Stimulated activated CD4-positive, alpha-beta T cell treated with anti-CD3 and anti-CD28 coated beads, Interleukin-1b, Interleukin-23, amount 100 ng/mL, for 1 hour (primary cell): ENCODE measurements around the gene ERN1.

Source experiments
- DNase-seq, 2 donors: peaks; one replicate each; pipeline ENCODE4 v3.0.0-alpha.2; 2020; ENCODE audit warnings: low read depth in 2 of 2

Gene ERN1

DNA sequence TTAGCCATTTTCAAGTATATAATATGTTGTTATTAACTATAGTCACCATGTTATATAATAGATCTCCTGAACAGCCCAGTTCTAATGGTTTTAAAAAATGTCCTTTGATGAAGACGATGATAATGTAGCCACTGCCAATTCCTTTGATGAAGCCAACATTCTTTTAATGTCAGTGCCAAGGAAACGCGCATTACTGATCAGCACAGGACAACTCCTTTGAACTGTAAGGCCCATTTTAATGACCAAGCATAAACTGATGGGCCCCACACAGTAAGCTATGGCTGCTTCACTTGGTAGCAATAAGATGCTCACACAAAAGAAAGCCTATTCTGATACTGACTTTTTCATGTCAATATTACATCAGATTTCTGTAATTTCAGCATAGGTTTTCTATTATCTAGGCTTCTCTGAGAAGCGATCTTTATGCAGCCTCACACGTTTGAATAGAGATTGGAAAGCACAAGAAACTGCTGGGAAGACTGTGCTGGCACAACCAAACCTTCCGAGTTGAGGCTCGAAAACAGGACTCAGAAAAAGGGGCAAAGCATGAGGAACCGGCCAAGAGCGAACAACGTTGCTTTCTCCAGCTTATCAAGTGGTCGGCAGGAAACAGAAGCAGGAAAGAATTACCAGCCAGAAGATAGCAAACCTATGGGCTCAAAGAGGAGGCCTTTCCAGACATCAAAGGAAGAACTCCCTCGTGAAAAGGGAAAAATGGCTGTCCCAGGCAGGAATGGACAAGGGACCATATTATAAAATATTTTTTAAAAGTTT is 19.4 kb downstream of the ERN1 start:
- no peak for DNase-seq

DNA sequence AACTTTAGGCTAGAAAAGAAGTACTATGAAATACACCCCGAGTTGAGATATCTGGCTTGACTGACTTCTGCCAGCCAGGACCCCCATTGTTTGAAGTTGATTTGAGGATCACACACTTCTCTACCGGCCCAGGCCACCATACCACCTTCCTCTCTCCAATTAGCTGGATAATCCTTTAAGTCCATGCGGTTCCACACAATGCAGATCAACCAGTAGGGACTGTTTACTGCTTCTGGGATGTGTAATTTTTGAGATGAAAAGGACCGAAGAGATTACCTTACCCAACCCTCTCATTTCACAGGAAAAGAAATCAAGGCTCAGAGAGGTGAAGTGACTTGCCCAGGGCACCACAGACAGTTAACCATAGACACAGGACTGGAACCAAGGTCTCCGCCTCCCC is 20.5 kb downstream of the ERN1 start:
- DNase-seq = no peak

DNA sequence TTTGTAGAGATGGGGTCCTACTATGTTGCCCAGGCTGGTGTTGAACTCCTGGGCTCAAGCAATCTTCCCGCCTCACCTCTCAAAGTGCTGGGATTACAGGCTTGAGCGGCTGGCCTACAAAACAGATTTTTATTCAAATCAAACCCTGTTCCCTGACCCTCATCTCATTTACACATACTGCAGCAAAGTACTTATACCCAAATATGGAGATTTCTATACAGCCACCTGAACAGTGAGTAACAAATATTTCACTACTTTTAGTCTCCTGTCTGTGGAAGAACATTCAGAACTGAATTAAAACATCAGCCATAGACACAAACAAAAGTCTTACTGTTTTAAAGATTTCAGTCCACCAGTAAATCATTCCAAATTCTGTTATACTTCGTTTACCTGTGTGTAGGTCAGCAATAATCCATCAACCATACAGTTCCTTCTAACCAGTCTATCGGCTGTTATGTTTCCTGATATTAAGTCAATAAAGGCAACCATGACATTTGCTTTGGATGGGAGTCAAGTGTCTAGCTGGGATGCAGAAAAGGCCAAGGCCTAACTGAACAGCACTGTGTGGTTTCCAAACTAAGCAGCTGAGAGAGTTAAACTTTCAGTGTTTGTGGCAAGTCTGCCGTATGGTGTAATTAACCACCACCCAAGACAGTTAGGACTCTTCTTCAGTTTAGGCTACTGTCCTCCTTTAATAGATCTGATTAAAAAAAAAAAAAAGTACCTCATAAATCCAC is 22.3 kb downstream of the ERN1 start:
- no peak for DNase-seq

DNA sequence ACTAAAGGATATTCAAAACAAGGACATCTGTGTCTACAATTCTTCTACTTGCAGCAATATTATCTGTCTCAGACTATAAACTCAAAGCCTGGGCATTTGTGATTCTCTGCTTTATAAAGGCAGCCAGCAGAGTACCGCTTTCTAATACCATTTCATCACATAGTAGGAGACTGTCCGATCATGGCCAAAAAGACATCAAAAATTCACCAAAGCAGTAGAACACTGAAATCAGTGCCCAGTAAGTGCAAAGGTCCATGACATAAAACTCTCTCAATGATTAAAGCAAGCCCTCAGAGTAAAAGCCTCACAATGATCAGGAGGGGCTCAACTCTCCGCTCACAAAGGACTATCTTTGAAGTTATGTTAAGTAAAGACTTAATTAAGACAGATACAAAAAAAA is 23.0 kb downstream of the ERN1 start:
- DNase-seq = no peak

DNA sequence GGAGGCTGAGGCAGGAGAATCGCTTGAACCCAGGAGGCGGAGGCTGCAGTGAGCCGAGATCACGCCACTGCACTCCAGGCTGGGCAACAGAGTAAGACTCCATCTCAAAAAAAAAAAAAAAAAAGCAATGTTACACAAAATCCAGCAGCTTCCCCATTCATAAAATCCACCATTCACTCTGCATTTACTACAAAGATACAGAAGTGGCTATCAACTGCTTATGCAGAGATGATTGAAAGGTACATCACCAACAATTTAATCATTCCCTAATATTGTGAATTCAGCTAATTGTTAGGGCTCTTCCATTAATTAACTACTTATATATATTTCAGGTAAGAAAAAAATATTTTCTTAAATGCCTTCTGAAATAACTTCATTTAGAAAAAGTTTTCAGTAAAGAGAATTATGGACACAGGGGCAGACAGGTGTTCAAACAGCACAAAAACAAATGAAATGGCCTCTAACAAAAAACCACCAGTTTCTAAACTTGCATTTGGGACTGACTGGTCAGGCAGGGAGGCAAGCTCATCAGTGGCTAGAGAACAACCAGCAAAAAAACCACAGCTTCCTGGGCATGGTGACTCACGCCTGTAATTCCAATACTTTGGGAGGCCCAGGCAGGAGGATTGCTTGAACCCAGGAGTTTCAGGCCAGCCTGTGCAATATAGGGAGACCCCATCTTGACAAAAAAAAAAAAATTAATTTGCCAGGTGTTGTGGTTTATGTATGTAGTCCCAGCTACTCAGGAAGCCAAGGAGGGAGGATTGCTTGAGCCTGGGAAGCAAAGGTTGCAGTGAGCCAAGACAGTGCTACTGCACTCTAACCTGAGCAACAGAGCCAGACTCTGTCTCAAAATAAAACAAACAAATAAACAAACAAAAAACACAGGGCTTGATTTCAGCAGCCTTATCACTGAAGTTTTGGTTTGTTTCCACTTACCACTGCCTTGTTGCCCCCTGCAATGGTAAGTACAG is 26.3 kb downstream of the ERN1 start:
- no peak for DNase-seq

DNA sequence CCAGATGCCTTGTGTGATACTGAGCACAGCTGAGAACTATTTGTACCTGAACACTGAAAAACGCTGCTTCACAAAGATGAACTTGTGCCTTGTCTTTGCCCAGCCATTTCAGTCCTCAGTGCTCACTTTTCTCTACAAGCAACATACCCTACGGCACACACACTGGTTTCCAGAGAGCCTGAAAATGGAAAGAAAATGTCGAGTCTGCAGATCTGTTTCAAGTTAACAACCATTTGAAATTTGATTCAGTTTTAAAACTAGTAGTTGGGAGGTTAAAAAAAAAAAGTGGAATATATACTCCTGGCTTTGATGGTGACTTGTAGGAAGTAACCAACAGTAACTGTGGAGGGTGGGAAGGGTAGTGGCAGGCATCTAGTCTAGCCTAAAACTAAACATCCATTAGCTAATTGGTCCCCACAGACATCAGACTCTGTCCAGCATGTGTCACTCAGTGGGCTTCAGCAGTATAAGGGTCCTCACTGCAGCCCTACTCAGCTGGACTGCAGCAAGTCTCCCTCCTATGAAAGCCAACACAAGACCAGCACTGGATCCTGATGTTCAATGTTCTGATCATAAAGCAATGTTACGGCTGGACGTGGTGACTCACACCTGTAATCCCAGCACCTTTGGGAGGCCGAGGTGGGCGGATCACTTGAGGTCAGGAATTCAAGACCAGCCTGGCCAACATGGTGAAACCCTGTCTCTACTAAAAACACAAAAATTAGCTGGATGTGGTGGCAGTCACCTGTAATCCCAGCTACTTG is 27.1 kb downstream of the ERN1 start:
- DNase-seq = no peak

DNA sequence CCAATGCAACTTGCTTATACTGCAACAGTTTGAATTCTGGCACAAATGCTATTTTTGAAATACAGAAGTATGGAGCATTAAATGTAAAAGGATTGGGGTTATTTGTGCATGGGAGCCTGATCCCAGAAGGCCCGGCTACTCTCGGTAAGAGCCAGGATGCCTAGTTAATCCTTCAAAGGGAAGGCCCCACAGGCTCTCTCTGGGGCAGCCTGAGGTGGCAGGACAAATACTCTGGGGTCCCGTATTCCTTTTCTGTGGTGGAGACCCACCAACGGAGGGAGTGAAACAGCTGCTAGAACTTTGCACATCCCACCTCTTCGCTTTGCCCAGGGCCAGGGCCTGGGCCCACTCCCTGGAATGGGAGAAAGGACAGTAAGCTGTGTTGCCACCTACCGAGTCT is 30.4 kb downstream of the ERN1 start:
- DNase-seq = no peak

DNA sequence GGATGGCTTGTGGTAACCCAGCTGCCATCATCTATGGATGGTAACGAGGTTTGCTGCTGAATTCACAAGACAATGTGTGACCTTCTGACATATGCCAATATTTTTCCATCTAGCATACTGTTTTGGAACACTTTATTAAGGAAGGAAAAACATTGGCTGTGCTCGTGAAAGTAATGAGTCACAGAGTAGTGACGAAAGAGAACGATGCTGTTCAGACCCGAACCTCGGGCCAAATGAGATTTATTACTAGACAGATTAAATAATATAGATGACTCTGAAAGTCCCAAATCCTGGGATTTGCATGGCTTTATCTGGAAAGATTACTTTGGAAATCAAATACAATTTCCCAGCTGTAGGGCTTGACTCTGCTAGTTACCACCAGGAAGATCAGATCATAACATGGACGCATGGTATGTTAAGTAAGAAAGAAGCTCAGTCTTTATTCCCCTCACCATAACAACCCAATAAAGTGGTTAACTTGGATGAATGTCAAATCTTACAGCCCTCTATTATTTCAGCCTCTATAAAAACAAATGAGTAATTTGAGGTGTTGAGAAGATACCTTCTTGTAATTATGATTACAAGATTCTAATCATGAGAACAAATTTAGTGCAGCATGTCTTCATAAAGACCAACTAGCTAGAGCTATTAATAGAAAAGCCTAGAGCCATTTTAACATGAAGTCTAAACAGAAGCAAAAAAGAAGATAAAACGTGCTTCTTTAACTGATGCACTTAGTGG is 32.6 kb downstream of the ERN1 start:
- DNase-seq = no peak

DNA sequence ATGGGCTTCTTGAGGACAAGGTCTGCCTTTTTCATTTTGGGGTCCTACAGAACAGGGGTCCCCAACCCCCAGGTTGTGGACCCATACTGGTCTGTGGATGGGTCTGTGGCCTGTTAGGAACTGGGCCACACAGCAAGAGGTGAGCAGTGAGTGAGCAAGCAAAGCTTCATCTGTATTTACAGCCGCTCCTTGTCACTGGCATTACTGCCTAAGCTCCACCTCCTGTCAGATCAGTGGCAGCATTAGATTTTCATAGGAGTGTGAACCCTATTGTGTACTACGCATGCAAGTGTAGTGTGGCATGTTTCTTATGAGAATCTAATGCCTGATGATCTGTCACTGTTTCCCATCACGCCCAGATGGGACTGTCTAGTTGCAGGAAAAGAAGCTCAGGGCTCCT is 33.9 kb downstream of the ERN1 start:
- no peak for DNase-seq

DNA sequence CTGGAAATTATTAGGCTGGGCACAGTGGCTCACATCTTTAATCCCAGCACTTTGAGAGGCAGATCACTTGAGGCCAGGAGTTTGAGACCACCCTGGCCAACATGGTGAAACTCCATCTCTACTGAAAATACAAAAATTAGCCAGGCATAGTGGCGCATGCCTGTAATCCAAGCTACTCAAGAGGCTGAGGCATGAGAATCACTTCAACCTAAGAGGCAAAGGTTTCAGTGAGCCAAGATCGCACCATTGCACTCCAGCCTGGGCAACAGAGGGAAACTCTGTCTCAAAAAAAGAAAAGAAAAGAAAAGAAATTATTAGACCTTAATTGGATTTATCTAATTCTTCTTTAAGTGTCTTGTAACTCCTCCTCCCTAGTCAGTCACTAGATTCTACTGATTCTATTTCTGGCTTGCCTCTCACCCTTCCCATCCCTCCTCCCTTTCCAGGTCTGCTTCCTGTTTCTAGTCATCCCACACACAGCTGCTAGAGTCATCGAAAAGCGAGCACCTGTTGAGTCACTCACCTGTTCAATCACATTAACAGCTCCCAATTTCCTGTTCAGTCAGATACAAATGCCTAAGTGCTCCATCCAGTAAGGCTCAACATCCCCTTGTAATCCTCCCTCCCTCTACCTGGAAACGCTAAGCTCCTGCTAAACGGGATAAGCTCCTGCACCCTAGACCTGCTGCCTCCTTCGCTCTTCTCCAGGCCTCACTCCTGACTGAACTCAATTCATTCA is 34.6 kb downstream of the ERN1 start:
- no peak for DNase-seq

DNA sequence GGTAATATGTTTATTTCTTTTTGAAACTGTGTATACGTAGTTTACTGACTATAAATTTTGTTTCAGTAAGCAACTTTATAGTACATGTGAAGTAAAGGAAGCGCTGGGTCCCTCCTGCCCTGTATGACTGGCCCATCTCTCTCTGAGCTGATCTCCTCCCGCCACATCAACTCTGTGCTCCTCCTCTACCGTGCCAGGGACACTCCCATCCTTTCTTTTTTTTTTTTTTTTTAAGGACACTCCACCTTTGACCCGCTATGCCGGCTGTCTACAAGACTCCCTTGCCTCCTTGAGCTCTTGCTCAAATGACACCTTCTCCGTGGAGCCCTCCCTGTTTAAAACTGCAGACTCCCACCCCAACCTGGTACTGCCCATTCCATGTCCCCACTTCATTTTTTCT is 35.5 kb downstream of the ERN1 start:
- DNase-seq = no peak

DNA sequence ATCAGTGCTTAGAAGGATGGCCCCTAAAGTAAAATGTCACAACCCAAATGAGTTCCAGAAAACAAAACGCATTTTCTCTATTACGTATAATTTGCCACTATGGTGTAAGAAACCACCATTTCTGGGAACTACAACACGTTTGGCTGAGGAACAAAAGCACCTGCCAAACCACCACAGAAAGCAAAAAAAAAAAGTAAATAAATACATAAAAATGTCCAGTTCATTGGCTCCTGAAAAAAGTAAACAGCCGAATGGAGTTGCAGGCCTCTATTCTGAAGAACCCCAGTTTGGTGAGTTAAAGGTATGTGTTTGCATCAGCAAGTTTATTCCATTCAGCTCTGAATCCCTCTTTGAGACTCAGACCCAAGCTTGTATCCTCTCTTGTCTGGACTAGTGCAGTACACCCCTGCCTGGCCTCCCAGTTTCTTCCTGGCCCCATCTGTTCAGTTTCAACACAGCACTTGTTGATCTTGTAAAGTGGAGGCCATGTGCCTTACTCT is 36.9 kb downstream of the ERN1 start:
- DNase-seq = no peak

DNA sequence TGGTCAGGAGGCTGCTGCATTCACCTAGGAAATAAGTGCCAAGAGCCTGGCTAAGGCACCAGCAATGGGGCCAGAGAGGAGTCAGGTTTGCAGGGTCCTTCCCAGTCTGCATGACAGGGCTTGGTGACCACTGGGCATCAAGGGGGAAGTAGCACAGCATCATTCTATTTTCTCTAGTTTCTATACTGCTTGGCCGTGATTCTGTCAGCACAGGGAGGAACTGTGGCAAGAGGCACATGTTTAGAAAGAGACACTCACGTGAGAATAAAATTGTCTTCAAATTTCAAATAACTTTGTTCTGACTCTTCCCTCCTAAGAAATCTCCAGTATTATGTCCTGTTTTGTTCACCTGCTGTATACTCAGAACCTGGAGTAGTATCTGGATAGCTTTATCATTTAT is 37.8 kb downstream of the ERN1 start:
- DNase-seq = no peak

DNA sequence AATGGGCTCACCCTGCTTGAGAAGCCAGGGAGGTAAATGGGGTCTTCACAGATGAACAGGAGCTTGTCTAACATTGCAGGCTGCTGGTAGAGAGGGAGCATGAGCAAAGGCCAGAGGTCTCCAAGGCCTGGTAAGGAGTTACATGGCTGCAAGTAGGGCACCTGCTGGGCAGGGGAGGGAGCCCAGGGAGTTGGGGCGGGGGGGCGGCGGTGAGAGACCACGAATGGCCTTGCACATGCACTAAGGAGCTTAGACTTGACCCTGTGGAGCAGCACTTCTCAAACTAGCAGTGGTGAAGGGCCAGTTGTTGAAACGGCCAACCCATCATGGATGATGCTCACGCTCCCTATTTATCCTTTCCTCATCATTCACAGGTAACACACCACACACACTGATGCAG is 38.4 kb downstream of the ERN1 start:
- no peak for DNase-seq

DNA sequence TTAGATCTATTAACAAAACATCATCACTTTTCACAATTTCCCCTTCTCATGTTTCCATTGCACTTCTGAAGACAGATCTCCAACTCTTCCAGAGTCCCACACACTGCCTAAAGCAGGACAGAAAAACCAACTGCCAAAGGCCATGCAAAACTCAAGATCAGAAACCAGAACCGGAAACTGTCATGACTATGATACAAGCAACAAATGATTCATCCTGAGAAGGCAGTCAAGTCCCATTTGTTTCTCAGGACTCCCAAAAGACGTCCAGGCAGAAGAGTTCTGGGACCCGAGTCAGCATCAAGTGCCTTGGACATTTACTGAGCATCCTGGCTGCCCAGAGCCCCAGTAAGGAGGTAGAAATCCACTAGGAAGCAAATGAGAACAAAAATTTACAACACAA is 38.8 kb downstream of the ERN1 start:
- DNase-seq = no peak

DNA sequence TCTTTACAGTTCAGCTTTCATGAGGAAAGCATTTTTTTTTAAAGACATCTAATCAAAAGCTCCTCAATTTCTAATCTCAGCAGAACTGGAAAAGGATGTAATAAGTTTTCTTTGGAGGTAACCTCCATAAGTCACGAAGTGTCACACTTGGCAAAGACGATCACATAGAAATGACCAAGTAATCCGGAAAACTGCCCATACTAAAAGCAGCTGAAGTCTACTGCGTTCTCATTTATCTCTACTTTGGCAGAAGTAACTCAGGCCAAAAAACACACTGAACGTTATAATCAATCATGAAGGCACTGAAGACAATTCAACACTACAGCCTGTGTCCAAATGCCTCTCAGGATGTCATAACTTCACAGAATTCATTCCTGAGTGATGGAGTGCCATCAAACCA is 39.8 kb downstream of the ERN1 start:
- DNase-seq = no peak

DNA sequence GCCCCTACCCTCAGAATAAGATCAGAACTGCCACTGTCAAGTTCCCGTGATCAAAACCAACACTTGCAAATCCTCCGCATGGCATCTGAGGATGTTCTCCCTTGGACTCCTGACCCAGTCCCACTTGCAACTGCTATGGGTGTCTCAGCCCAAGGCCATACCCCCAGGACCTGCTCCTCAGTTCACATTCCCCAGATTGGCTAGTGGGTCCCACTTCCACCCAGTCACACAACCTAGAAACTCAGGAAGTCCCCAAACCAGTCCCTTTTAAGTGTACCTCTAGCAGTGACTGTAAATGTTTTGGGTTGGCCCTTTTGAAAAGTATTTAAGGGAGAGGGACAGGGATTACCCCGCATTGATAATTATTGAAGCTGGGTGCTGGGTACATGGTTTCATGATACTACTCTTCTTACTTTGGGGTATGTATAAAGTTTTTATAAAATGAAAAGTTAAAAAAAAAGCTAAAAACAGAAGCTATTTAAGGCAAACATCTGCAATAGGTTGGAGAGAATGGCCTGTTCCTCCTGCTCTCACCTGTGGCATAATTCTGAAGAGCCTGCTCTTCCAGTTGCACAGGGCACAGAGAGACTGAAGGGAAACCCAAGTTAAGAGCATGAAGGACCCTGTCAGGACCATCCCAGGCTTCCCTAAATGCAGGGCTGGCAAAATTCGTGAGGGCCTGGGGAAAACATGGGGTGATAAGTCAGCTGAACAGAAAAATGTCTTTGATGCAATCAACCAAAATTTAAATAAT is 42.5 kb downstream of the ERN1 start:
- no peak for DNase-seq

DNA sequence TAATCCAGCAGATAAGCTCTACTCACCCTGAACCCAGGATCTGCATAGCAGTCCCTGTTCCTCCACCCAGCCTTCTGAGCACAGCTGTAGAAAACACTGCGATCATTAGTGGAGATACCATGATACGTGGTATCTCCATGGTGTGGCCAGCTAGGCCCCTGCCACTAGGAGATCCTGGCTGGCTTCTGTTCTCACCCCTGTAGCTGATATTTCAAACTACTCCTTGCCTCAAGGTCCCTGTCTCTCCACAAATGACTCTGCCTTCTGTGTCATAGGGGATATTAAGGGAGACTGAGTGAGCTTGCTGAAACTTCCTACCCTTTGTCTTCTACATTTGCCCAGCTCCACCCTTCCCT is 44.3 kb downstream of the ERN1 start:
- no peak for DNase-seq

DNA sequence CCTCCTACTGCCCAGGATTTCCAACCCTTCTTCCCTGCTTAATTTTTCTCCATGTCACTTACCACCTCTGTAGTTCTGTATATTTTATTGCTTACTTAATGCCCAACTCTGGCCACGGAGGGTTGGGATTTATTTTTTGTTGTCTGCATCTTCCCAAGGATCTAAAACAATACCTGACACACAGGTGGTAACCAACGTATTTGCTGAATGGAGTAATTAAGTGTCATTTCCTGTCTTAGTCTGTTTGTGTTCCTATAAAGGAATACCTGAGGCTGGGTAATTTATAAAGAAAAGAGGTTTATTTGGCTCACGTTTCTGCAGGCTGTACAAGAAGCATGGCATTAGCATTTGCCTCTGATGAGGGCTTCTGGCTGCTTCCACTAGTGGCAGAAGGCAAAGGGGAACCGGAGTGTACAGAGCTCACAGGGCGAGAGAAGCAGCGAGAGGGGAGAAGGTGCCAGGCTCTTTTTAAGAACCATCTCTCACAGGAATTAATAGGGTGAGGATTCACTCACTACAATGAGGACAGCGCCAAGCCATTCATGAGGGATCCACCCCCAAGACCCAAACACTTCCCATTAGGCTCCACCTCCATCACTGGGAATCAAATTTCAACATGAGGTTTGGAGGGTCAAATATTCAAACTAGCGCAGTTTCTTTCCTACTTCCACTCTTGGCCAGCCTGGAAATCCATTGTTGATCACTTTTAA is 44.8 kb downstream of the ERN1 start:
- no peak for DNase-seq
